AG09309 (cell line): ENCODE results near the gene ACVR1.
"Not testable (repeated sequence)": the region's sequence is repeated elsewhere in the genome, so short reads cannot be mapped to it uniquely, and the experiment has no call there.

ENCODE experiments used
- DNase-seq: peaks from one replicate; pipeline ENCODE4 v3.0.0-alpha.2; 2010; ENCODE audit warnings: low read depth
- H3K4me3 ChIP-seq: 2 replicates; pipeline ENCODE4 v1.5.1; 2011; ENCODE audit warnings: mild to moderate bottlenecking, low read depth, low read length, moderate library complexity; ENCODE audit not compliant: control insufficient read depth
- TF ChIP-seq, protein P1 (sequence below): IDR thresholded peaks from 2 replicates; pipeline ENCODE4 v1.5.1; 2011; ENCODE audit warnings: mild to moderate bottlenecking, low read depth, low read length, inconsistent platforms; ENCODE audit not compliant: insufficient read depth, control insufficient read depth; ENCODE audit errors: missing control alignments

Gene ACVR1

DNA sequence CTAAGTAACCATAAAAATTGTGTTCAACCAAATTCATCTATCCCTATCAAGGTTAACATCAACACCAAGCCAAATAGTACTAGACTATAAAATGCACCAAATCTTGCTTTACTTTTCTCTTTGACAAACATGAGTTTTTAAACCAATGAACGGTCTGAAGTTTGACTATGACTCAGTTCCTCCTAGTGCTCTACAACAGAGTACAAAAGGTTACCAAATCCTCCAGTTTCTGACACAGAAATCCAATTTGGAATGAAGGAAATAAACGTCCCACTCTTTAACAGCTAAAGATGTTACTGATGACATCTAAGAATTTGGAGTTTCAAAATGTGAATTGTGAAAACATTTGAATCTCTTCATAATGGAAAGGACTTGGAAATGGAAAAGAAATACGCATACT lies 11.8 kb upstream of the ACVR1 start:
- DNase-seq: no peak
- TF ChIP-seq, protein P1, sequence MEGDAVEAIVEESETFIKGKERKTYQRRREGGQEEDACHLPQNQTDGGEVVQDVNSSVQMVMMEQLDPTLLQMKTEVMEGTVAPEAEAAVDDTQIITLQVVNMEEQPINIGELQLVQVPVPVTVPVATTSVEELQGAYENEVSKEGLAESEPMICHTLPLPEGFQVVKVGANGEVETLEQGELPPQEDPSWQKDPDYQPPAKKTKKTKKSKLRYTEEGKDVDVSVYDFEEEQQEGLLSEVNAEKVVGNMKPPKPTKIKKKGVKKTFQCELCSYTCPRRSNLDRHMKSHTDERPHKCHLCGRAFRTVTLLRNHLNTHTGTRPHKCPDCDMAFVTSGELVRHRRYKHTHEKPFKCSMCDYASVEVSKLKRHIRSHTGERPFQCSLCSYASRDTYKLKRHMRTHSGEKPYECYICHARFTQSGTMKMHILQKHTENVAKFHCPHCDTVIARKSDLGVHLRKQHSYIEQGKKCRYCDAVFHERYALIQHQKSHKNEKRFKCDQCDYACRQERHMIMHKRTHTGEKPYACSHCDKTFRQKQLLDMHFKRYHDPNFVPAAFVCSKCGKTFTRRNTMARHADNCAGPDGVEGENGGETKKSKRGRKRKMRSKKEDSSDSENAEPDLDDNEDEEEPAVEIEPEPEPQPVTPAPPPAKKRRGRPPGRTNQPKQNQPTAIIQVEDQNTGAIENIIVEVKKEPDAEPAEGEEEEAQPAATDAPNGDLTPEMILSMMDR: no peak
- no peak overlapping the region for H3K4me3 ChIP-seq

DNA sequence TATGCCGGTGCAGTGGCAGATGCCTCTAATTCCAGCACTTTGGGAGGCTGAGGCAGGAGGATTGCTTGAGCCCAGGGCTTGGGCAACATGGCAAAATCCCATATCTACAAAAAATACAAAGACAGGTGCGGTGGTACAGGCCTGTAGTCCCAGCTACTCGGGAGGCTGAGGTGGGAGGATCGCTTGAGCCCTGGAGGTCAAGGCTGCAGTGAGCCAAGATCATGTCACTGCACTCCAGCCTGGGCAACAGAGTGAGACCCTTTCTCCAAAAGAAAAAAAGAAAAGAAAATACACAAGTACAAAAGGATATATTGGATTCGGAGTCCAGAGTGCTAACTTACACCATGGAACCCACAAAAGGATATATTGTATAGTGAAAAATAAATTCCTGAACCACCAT lies 8.4 kb upstream of the ACVR1 start:
- DNase-seq, H3K4me3 ChIP-seq: not testable (repeated sequence)

DNA sequence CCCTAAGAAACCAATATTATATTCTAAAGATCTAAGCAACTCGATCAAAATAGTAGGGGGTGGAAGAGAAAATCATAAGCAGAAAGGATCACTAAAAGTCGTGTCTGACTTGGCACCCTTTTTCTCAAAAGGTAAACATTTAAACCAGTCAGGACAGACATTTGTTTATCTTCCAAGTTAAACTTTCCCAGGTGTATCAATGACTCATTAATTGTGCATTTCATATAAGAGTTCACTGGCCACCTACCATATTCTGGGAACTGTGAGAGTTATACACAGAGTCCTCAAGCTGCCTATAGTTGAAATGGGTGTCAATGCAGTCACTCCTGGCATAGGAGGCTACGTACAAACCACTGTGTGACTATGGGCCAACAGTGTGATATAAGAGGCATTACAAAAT lies 4.8 kb upstream of the ACVR1 start:
- DNase-seq: no peak
- no peak overlapping the region for H3K4me3 ChIP-seq
- TF ChIP-seq, protein P1: no peak

DNA sequence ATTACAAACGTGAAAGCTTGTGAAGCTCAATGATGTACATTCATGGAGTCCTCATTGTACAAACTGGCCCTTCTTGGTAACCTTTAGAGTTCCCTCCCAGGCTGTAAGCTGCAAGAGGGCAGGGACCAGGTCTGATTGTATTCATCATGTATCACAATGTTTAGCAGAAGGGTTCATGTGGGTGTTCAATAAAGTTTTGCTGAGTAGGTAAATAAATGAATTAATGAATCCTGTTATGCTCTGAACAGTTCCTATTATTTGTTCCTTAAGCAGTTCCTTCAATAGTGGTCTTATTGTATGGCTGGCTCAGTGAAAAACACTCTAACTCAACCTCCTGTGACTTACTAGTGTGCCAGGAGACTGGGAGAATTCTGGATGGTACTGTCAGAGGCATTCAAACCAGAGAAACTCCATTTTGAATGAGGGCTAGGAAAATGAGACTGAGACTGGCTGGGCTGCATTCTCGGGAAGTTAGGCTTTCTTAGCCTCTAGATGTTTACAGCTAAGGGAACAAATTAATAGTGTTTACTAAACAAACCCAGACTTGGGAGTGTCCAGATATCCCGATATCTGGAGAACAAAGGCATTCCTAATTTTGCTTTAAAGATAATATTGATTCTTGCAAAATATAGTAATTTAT lies 1.8 kb upstream of the ACVR1 start:
- DNase-seq: no peak
- no peak overlapping the region for H3K4me3 ChIP-seq
- TF ChIP-seq, protein P1: no peak

DNA sequence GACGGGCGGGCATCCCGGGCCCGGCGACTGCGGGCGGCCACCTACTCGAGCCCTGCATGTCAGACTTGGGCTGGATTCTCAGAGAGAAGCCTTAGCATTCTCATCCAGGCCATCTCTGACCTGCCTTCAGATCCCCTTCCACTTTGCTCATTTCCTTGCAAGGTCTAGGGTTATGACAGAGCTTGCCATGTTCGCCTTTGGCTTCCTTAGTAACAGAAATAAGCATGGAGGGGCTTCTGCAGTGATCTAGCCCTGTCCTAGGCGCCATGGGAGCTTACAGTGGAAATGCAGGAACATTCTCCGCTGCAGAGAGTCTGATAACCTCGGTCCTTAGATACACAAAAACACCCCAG lies 632 bp upstream of the ACVR1 start:
- no peak for DNase-seq
- TF ChIP-seq, protein P1: no peak

DNA sequence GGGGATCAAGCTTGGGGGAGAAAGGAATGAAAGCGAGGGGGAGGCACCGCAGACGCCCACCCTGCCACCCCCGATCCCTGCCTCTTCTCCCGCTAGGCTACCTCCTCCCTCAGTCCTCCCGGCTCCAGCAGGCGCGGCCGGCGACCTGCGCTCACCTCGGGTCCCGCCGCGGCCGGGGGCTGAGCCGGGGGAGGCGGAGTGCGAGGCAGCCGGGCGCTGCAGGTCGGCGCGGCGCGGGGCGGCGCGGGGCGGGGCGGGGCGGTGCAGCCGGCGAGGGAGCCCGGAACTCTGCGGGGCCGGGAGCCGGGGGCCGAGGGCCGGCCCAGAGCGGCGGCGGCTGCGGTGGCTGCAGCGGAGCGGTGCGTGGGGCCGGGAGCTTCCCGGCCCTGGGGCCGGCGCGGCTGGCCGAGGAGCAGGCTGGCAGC lies 477 bp downstream of the ACVR1 start:
- TF ChIP-seq, protein P1: no peak
- peak overlapping the region; percentile 94 for H3K4me3 ChIP-seq
- no peak for DNase-seq

More for the DNA sequence above, 632 bp upstream of the ACVR1 start:
- peak overlapping the region; percentile 43 for H3K4me3 ChIP-seq

DNA sequence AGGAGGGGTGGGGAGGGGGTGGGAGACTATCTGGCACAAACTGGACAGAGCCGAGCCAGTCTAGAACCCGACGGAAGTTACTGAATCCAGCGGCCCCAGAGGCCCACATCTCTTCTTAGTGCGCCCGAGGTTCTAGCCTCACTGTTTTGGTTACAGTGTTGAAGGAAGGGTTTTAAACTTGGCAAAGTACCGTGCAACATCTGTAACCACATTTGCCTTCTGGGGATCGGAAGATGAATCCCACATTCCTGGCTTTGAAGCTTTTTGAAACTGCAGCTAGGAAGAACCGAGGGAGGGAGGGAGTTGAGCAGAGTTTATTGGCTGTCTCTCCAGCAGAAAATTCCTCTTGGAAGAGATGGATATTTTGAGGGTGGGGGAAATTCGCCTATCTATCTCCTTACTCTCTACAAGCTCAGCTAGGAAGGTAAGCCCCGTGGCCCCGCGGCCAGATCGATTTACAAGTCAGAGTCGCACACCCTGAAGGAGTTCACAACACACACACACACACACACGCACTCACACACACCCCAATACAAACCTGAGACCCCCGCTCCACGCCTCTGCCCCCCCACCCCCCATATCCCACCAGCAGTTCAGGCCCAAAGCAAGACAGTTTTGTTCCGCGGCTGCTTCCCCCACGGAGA lies 1.0 kb downstream of the ACVR1 start:
- peak overlapping the region; percentile 94 for H3K4me3 ChIP-seq
- TF ChIP-seq, protein P1: no peak
- DNase-seq: peak; percentile 74
